ENCODE results near the gene WSB2. TPM values are rescaled to one million over a fixed set of nuclear protein-coding genes. Genes with fewer than 3 reads are reported as not detected.

The WSB2 gene
- 156 and 171 TPM in 2 replicates for total RNA-seq

GRCh38 chr12:118061011-118061872, at the start of gene WSB2:
Gene WSB2, minus strand, starts transcription at chr12:118061179. Its CDS starts 131 bp downstream, at chr12:118061048.
- DNase-seq (ENCODE audit: low read depth): peak; percentile 66
- TF ChIP-seq CTCF (IDR thresholded peaks at IDR 0.05; ENCODE audit: insufficient read depth, low read depth, low read length): no peak
- peak within 1 kb of the TSS; percentile 86 for H3K4me3 ChIP-seq (ENCODE audit: low read depth, low read length)

- no peak for DNase-seq (ENCODE audit: low read depth)
- no peak overlapping the region for H3K4me3 ChIP-seq (ENCODE audit: low read depth, low read length)
- TF ChIP-seq CTCF (IDR thresholded peaks at IDR 0.05; ENCODE audit: insufficient read depth, low read depth, low read length): no peak
Measured at GRCh38 chr12:118109088-118109487, 48.1 kb upstream of the WSB2 start.

GRCh38 chr12:118107694-118108093, 46.7 kb upstream of the WSB2 start:
- no peak for DNase-seq (ENCODE audit: low read depth)
- H3K4me3 ChIP-seq (ENCODE audit: low read depth, low read length): no peak overlapping the region
- no peak for TF ChIP-seq CTCF (IDR thresholded peaks at IDR 0.05; ENCODE audit: insufficient read depth, low read depth, low read length)

- no peak overlapping the region for H3K4me3 ChIP-seq (ENCODE audit: low read depth, low read length)
- no peak for DNase-seq (ENCODE audit: low read depth)
- TF ChIP-seq CTCF (IDR thresholded peaks at IDR 0.05; ENCODE audit: insufficient read depth, low read depth, low read length): no peak
Measured at GRCh38 chr12:118107011-118107410, 46.0 kb upstream of the WSB2 start.

GRCh38 chr12:118103601-118104382, 42.8 kb upstream of the WSB2 start, which contains the start of gene VSIG10:
Gene VSIG10, minus strand, starts transcription at chr12:118104011. Its CDS starts 340 bp downstream, at chr12:118103671.
- peak; percentile 66 for DNase-seq (ENCODE audit: low read depth)
- TF ChIP-seq CTCF (IDR thresholded peaks at IDR 0.05; ENCODE audit: insufficient read depth, low read depth, low read length): no peak
- peak within 1 kb of the TSS; percentile 75 for H3K4me3 ChIP-seq (ENCODE audit: low read depth, low read length)

GRCh38 chr12:118103201-118103600, 42.2 kb upstream of the WSB2 start:
- TF ChIP-seq CTCF (IDR thresholded peaks at IDR 0.05; ENCODE audit: insufficient read depth, low read depth, low read length): no peak
- peak; percentile 26 for DNase-seq (ENCODE audit: low read depth)
- H3K4me3 ChIP-seq (ENCODE audit: low read depth, low read length): peak overlapping the region; percentile 75
